Measurements from ENCODE around the gene TRIM8. TPM values are rescaled to one million over a fixed set of nuclear protein-coding genes. Genes with fewer than 3 reads are reported as not detected.

TRIM8 gene
- 137 TPM for total RNA-seq

- no peak for DNase-seq (ENCODE audit: low spot score)
Measured at GRCh38 chr10:102644066-102644645, at the start of gene TRIM8. Gene TRIM8 (plus strand): TSS chr10:102644479. CDS start chr10:102644618, 139 bp downstream.

DNA sequence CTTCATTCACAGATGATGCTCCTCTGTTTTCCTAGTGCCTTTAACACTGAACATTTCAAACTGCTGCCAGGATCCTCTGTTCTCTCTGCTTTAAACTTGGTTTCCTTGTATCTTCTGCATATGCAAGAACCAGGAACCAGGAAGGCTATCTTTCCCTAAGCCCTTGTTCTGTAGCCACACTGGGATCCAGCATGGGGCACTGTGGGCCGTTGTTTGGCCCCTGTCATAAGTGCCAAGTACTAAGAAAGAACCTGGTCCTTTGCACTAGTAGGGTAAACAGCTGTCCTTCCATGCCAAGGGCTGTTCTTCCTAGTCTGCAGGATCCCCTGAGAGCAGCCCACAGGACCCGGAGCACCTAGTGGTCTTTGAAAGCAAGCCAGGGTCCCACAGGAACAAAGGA is 49.0 kb upstream of the TRIM8 start:
- DNase-seq (ENCODE audit: low spot score), result no peak

DNA sequence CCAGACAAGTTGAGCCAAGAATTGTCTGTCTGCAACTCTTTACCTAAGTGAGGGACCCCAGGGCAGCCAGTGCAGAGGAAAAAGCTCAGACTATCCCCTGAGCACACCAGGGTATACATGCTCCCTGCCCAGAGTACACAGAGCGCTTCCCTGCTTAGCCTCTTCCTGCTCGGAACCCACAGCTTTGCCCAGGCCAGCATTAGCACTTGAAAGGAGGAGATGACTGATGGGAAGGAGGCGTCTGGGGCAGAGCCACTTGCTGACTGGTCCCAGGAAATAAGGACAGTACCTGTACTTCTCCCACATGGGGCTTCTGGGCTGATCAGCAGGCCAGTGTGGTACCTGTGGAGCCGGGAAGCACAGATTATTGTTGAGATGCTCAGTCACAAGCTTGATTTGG is 48.4 kb upstream of the TRIM8 start:
- DNase-seq (ENCODE audit: low spot score), result no peak

- DNase-seq (ENCODE audit: low spot score), result no peak
Measured at GRCh38 chr10:102596506-102596971, 47.7 kb upstream of the TRIM8 start.

GRCh38 chr10:102597131-102597991 is 46.9 kb upstream of the TRIM8 start:
- DNase-seq (ENCODE audit: low spot score), result no peak

GRCh38 chr10:102598243-102598642 is 46.0 kb upstream of the TRIM8 start:
- no peak for DNase-seq (ENCODE audit: low spot score)

DNA sequence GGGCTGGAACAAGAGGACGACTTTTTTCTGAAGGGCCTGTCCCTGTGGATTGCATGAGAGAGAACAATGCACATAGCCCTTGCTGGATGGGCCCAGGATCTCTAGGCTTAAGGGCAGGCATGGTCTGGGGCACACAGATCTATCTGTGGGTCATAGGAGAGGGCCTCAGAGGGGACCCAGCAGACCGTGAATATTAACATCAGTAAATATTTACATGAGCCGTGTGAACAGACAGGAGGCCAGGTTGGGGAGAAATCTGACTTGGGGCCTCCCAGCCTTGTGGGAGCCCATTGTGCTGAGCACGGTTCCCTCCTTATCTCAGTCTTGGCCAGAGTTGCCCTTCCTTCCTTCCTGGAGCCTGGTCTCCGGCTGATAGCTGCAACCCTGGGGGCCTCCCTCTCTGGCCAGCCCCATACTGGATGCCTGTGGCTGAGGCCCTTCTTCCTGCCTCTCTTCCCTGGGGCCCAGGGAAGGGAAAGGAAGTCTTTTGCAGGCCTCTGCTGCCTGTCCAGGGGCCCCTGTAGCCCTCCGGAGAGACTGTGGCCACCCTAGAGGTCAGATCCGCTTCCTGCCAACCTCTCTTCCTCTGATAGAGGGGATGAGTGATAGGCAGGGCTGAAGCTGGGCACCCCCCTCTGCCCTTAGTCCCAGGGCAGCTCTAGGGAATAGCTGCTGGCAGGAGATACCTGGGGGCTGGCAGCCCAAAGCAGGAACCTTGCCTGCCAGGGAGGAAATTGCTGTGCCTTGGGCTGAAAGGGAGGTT is 44.5 kb upstream of the TRIM8 start:
- no peak for DNase-seq (ENCODE audit: low spot score)

DNA sequence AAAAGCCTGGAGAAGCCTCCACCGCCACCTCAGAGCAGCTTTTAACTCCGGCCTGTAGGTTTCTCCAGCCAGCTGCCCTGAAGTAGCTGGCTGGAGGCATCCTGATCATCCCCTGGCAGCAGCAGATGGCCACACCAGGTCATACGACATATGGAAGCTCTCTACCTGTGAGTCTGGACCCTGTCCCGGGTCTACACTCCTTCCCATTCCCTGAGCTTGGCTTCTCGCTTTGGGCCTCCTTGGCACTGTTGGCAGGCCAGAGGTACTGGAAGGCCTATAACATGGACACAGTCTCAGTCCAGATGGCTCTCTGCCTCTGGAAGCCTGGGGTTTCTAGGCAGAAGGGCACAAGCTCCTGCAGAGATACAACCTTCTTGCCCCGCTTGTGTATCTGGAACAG is 43.5 kb upstream of the TRIM8 start:
- no peak for DNase-seq (ENCODE audit: low spot score)

- DNase-seq (ENCODE audit: low spot score), result no peak
Measured at GRCh38 chr10:102601639-102602038, 42.6 kb upstream of the TRIM8 start.

DNA sequence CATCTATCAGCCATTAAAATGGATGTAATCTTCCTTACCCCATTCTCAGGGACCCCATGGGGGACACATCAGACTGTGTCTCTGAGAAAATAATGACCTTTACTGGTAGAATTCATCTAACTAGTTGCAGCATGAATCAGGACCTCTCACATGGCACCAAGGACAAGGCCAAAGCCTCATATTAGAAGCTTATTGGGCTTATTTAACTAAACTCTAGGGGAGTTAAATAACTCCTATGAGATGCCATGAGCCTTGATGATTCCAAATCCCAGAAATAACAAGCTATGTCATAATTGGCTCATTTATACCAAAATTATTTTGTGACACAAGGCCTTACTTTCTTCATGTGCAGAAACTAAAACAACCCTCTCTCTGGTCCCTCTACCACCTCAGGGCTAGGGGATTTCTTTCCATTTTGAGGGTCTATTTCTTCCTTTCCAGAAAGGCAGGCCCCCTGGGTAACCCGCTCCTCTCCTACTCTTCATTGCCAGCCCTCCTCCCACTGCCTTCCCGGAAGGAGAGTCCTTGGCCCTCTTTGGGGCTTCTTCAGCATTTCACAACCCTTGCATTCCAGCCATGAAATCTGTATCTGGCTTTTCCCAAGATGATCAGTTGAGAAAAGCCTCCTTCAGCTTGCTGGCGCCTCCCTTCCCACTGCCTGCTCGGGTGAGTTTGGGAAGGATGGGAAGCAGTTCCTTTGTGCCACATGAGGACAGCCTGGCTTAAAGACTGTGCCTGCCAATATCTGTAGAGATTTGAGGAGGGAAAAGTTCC is 41.8 kb upstream of the TRIM8 start:
- no peak for DNase-seq (ENCODE audit: low spot score)

GRCh38 chr10:102603946-102604345 is 40.3 kb upstream of the TRIM8 start:
- DNase-seq (ENCODE audit: low spot score), result no peak

- DNase-seq (ENCODE audit: low spot score), result no peak
Measured at GRCh38 chr10:102604439-102604841, 39.8 kb upstream of the TRIM8 start.

DNA sequence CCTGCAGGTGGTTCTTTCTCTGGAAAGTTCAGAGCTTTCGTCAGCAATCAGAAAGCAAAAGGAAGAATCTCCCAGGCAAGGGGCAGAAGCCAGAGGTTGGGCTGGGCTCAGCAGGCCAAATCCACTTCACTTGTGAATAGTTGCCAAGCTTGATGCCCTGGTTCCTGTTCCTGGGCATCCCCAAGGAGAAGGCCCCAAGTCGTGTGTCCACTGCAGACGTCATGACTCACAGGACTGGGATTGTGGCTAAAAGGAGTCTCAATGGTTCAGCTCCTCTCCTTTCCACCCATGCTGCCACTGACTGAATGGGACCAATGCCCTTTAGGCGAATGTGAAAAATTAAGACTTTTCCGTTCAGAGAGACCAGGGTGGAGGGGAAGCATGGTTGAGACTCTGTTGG is 38.6 kb upstream of the TRIM8 start:
- DNase-seq (ENCODE audit: low spot score), result no peak

DNA sequence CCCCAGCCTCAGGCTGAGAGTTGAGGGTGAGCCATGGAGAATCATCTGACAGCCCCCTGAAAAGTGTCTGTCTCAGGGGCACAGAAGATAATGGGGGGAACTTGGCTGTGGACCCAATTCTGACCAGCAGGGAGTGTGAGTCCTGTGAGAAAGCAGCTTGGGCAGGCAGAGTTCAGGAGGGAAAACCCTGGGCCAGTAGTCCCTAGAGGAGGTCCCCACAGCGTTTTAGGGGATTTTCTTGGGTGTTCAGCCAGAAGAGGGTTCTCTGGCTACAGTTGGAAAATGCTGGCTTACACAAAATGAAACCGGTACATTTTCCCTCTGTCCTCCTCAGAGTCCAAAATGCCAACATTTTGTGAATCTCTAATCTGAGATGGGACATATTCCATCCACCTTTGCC is 35.8 kb upstream of the TRIM8 start:
- DNase-seq (ENCODE audit: low spot score), result no peak

- no peak for DNase-seq (ENCODE audit: low spot score)
Measured at GRCh38 chr10:102610441-102610887, 33.8 kb upstream of the TRIM8 start.

GRCh38 chr10:102611514-102612087 is 32.7 kb upstream of the TRIM8 start:
- DNase-seq (ENCODE audit: low spot score), result no peak

GRCh38 chr10:102612964-102613275 is 31.4 kb upstream of the TRIM8 start:
- no peak for DNase-seq (ENCODE audit: low spot score)

- no peak for DNase-seq (ENCODE audit: low spot score)
Measured at GRCh38 chr10:102613286-102613685, 31.0 kb upstream of the TRIM8 start.

DNA sequence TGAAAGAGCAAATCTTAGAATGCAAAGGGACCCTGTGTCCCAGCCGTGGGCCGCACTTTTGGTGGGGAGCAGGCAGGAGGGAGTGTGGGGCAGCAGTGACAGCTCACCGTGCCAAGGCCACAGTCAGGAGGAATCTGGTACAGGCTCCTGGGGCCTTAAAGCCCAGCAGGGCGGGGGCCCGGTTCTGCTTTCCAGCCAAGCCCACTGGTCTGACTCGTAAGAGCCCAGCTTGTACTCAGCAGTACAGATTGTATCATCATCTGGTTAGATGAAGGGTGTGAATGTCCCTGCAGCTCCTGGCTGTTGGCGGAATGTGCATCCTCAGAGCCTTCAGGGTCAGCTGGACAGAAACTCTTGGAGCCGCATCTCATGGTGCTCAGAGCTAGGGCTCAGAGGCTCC is 30.5 kb upstream of the TRIM8 start:
- DNase-seq (ENCODE audit: low spot score), result no peak

DNA sequence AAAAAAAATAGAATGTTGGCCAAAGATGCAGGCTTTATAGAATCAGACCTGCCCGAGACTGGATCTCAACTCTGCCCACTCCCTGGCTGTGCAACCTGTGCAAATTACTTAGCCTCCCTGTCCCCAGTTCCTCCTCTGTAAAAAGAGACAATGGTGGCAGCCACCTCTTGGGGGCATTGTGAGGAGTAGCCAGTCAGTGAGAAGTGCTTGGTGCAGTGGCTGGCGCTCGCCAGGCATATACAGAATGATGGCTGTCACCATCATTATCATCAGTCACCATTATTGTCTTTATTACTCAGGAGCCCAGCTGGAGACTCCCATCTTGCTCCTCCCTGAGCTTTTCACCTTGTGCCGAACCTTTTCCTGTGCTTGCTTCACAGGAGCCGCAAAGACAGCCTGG is 29.4 kb upstream of the TRIM8 start:
- no peak for DNase-seq (ENCODE audit: low spot score)

DNA sequence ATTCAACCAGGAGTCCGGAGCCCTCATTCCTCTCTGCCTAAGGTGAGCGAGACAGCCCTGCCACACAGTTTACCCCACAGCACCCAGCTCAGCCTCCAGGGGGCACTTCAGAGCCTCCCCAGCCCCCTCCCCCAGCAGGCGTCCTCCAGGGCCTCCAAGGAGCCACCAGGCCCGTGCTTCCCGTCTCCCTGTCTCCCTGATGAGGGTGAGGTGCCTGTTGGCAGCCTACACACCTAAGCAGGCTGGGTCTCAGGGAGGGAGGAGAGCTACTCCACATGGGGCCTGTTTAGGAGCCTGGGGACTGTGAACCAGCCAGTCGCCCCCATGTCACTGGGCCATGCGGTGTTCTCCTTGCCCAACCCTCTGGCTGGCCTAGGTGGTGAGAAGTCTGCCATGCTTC is 28.9 kb upstream of the TRIM8 start:
- no peak for DNase-seq (ENCODE audit: low spot score)
